ENCODE results near the gene NIT1.

DNA sequence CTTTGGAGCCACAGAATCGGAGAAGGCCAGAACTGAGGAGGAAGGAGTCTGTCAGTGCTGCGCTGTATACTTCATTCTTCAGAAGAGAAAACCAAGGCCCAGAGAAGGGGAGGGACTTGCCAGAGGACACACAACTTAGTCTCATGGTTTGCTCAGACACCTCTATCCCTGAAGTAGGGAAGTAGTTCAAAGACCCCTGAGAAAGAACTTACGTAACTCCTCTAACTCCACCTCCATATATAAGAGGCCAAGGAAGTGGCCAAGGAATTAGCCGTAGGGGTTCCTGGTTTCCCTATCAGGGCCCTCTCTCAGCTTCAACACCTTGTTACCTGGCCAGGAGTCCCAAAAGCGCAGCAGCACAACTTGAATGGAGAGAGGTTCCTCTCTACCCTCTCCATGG lies 28.0 kb upstream of the NIT1 start:
- TF ChIP-seq, protein P1, sequence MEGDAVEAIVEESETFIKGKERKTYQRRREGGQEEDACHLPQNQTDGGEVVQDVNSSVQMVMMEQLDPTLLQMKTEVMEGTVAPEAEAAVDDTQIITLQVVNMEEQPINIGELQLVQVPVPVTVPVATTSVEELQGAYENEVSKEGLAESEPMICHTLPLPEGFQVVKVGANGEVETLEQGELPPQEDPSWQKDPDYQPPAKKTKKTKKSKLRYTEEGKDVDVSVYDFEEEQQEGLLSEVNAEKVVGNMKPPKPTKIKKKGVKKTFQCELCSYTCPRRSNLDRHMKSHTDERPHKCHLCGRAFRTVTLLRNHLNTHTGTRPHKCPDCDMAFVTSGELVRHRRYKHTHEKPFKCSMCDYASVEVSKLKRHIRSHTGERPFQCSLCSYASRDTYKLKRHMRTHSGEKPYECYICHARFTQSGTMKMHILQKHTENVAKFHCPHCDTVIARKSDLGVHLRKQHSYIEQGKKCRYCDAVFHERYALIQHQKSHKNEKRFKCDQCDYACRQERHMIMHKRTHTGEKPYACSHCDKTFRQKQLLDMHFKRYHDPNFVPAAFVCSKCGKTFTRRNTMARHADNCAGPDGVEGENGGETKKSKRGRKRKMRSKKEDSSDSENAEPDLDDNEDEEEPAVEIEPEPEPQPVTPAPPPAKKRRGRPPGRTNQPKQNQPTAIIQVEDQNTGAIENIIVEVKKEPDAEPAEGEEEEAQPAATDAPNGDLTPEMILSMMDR (IDR thresholded peaks at IDR 0.05) = no peak
- no peak for TF ChIP-seq POLR2A (IDR thresholded peaks at IDR 0.05)
